ENCODE data around the gene NDUFS3. TPM values are rescaled to one million over a fixed set of nuclear protein-coding genes. Genes with fewer than 3 reads are reported as not detected.

NDUFS3 gene
- total RNA-seq, 2 donors from 2014 or later = 69.6 to 77.7 TPM

- intact Hi-C loops (cut with DNase I) = no loop called here
- no peaks in the 10 kb centered on the region for H3K4me1 ChIP-seq (replicated peaks)
- no peak for DNase-seq (ENCODE audit: low spot score)
- H3K27ac ChIP-seq = no peak overlapping the region
- H3K4me3 ChIP-seq = no peak overlapping the region
- H3K9me3 ChIP-seq = no peaks in the 10 kb centered on the region
- no peaks in the 10 kb centered on the region for H3K27me3 ChIP-seq (replicated peaks; ENCODE audit: insufficient read depth)
- H3K36me3 ChIP-seq = no peaks in the 10 kb centered on the region
- no peak for TF ChIP-seq CTCF (IDR thresholded peaks at IDR 0.05)
- TF ChIP-seq POLR2A (IDR thresholded peaks at IDR 0.05) = no peak
- WGBS = 71% methylated on average over 4 of the region's 4 CpGs
Measured at GRCh38 chr11:47599902-47600301, 21.0 kb downstream of the NDUFS3 start.

GRCh38 chr11:47603295-47603694 lies 24.4 kb downstream of the NDUFS3 start:
- Histone ChIP-seq H3K27me3 (replicated peaks; ENCODE audit: insufficient read depth) (no peaks in the 10 kb centered on the region), H3K4me3 (no peak overlapping the region), H3K9me3 (no peaks in the 10 kb centered on the region), H3K36me3 (no peaks in the 10 kb centered on the region), H3K27ac (no peak overlapping the region), H3K4me1 (replicated peaks) (no peaks in the 10 kb centered on the region)
- TF ChIP-seq POLR2AphosphoS5 (IDR thresholded peaks at IDR 0.05) (no peak), POLR2A (IDR thresholded peaks at IDR 0.05) (no peak), CTCF (IDR thresholded peaks at IDR 0.05) (no peak)
- 83% methylated on average over 4 of the region's 4 CpGs for WGBS
- intact Hi-C loops (cut with DNase I) = no loop called here
- DNase-seq (ENCODE audit: low spot score) = no peak

- WGBS = 56% methylated on average over 3 of the region's 3 CpGs
- no peaks in the 10 kb centered on the region for H3K36me3 ChIP-seq
- no peaks in the 10 kb centered on the region for H3K9me3 ChIP-seq
- H3K4me1 ChIP-seq (replicated peaks) = no peaks in the 10 kb centered on the region
- DNase-seq (ENCODE audit: low spot score) = no peak
- no peaks in the 10 kb centered on the region for H3K27me3 ChIP-seq (replicated peaks; ENCODE audit: insufficient read depth)
- no peak for TF ChIP-seq CTCF (IDR thresholded peaks at IDR 0.05)
- TF ChIP-seq POLR2AphosphoS5 (IDR thresholded peaks at IDR 0.05) = no peak
- TF ChIP-seq POLR2A (IDR thresholded peaks at IDR 0.05) = no peak
- H3K27ac ChIP-seq = no peak overlapping the region
- H3K4me3 ChIP-seq = no peak overlapping the region
- intact Hi-C loops (cut with DNase I) = no loop called here
Measured at GRCh38 chr11:47605921-47606320, 27.0 kb downstream of the NDUFS3 start.

- no peaks in the 10 kb centered on the region for H3K9me3 ChIP-seq
- intact Hi-C loops (cut with DNase I) = no loop called here
- DNase-seq (ENCODE audit: low spot score) = no peak
- WGBS = 53% methylated on average over 5 of the region's 5 CpGs
- H3K4me3 ChIP-seq = no peak overlapping the region
- no peak overlapping the region for H3K27ac ChIP-seq
- H3K4me1 ChIP-seq (replicated peaks) = no peaks in the 10 kb centered on the region
- no peaks in the 10 kb centered on the region for H3K27me3 ChIP-seq (replicated peaks; ENCODE audit: insufficient read depth)
- no peak for TF ChIP-seq POLR2AphosphoS5 (IDR thresholded peaks at IDR 0.05)
- TF ChIP-seq CTCF (IDR thresholded peaks at IDR 0.05) = no peak
- TF ChIP-seq POLR2A (IDR thresholded peaks at IDR 0.05) = no peak
- no peaks in the 10 kb centered on the region for H3K36me3 ChIP-seq
Measured at GRCh38 chr11:47606731-47607130, 27.9 kb downstream of the NDUFS3 start.

- Histone ChIP-seq H3K36me3 (no peaks in the 10 kb centered on the region), H3K27ac (no peak overlapping the region), H3K27me3 (replicated peaks; ENCODE audit: insufficient read depth) (no peaks in the 10 kb centered on the region), H3K4me3 (no peak overlapping the region), H3K9me3 (no peaks in the 10 kb centered on the region), H3K4me1 (replicated peaks) (no peaks in the 10 kb centered on the region)
- WGBS = 78% methylated on average over 7 of the region's 7 CpGs
- TF ChIP-seq POLR2A (IDR thresholded peaks at IDR 0.05) (no peak), CTCF (IDR thresholded peaks at IDR 0.05) (no peak)
- DNase-seq (ENCODE audit: low spot score) = no peak
- intact Hi-C loops (cut with DNase I) = no loop called here
Measured at GRCh38 chr11:47607380-47607779, 28.5 kb downstream of the NDUFS3 start.
